HG03159 (cell line): ENCODE results near the gene CENPU.

Experiments
- ATAC-seq: cut with Tn5 transposase; IDR thresholded peaks from one replicate; pipeline ENCODE4 v1.9.1; 2021; ENCODE audit warnings: mild to moderate bottlenecking, moderate library complexity; ENCODE audit not compliant: unreplicated experiment

The CENPU gene

DNA sequence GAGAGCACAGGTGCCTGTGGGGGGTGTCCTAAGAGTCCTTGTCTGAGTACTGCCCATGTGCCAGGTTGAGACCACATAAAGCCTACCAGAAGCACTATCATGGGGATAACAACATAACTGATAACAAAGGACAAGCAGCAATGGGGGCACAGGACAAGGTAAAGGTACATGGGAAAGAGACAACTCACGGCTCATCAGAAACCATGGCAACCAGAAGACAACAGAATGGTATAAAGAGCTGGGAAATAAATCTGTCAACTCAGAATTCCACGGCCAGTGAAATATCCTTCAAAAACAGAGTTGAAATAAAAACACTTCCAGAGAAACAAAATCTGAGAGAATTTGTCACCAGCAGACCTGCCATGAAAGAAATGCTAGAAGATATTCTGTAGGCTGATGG, 20.0 kb downstream of the CENPU start:
- no peak for ATAC-seq

DNA sequence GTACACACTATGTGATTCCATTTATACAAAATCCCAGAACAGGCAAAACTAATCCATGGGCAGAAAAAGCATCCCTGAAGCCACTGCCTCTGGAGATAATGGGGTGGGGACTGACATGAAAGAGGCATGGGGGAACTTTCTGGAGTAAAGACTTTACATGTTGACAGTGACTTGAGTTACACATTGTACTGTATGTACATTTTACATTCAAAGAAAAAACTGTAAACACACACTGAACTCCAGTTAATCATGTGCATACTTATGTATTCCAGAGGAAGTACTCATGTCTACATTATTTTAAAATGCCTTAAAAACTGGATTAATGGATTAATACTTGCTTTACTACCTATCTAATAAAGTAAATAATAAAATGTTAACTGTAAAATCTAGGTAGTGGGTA, 21.6 kb downstream of the CENPU start:
- no peak for ATAC-seq

DNA sequence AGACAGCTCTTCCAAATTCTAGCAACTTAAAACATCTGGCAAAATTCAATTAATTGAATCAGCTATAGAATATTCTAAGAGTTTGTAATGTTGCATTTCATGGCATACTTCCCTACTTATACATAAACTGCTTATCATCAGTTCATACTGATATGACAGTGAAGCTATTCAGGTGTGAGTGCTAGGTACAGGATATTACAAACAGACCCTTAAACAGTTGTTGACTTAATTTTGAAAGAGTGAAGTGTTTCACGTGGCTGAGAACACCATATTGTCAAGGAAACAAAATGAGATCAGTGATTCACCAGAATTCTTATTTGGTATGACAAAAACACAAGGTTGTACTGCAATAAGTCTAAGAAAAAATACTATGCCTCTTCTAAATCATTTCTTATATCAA, 27.4 kb downstream of the CENPU start:
- ATAC-seq, result no peak

DNA sequence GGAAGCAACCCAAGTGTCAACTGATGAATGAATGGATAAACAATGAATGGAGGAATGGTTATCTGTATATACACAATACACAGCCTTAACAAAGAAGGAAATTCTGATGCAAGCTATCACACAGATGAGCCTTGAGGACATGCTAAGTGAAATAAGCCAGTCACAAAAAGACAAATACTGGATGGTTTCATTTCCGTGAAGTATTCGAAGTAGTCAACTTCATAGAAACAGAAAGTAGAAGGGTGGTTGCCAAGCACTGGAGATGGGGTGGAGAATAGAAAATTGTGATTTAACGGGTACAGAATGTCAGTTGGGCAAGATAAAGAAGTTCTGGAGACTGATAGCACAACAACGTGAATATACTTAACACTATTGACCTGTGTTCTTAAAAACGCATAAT, 28.2 kb downstream of the CENPU start:
- ATAC-seq, result no peak

DNA sequence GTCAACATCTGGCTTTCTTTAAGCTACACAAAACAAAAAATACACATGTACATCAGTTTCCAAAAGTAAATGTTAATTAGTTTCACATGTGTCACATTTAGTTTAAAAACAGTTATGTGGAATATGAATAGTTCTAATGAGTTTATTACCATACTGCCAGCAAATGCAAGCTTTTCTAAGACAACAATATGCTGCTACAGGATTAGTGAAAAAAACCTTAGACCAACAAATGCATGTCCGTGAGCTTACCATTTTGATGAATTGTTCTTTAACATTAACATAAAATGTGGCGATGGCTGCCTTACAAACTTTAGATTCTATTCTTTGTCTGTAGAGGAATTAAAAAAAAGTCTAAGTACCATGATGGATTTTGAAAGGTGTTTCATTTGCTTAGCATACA, 31.8 kb downstream of the CENPU start:
- ATAC-seq, result no peak

DNA sequence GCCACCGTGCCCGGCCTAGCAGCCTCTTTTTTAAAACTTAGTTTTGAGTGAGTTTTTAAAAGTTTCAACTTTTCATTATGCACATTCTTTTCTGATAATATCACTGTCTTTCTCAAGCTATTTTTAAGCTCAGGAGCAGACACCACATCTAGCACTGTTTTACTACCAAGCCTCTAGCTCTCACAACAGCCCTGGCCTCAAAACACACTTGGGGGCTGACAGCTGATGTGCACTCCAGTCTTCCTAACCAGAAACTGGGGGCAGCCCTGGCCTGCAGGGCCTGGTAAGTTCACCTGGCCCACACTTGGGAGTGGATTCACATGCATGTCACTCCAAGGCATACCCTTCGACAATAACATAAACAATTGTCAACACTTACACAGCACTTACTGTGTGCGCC, 34.0 kb downstream of the CENPU start:
- ATAC-seq, result no peak

DNA sequence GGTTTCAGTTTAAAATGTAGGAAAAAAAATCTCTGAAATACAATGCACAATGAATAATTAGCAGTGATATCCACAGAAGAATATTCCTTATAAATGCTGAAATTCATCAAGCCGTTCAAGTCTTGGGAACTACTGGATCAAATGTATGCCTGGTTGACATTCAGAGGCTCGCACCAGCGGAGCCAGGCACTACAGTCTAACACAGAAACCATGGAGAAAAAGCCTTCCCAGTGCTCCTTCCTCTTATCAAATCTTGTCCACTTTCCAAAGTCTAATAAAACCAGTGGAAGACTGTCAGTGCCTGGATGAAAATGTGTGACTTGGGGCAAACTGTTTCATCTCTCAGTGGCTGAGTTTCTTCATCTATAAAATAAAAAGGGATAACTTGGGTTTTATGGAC, 35.9 kb downstream of the CENPU start:
- ATAC-seq, result no peak

DNA sequence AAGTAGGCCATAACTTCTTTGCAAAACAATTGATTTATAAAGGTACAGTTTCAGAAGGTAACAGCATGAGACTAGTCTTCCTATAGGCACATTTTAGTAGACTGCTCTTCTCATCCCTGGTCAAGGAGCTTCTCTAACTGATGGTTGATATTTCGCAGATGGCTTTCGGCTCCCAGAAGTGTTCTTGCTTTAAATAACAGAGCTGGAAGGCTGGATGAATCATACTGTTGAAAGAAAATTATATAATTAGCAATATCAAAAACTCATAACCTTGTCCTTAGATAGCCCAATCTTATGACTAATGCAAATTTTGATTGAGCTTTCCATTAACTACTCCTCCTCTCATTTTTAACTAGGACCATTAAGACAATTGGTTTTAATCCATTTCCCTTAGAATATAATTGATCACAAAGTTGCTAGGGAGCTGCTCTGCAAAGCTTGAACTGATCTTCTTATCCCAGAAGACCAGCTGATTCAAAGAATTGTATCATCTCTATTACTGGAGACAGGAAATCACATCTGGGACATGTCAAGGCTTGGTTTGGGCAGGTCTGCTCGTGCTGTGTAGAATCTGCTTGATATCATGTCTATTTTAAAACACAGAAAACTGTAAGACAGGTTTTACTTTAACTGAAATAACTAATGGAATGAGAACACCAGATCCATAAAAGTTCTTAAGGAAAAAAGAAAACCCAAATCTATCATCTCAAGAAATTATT, 38.6 kb downstream of the CENPU start:
- ATAC-seq, result no peak

DNA sequence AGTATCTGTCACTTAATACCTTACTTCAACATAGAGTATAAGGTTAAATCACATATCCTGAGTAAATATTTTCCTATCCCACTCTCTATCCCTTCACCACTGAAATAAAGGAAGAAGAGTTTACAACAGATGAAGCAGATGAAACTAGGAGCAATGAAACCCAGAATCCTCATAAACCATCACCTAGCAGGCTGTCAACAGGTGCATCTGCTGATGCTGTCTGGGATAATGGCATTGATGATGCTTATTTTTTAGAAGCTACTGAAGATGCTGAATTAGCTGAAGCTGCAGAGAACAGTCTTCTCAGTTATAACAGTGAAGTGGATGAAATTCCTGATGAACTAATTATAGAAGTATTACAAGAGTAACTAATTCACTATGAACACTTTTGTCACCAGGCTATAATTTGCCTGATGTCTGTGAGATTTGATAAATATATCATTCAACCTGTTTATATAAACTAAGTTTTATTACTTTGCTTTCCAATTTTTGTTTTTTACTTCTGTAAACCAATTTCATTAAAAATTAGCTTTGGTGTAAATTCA, 39.4 kb downstream of the CENPU start:
- ATAC-seq, result no peak

DNA sequence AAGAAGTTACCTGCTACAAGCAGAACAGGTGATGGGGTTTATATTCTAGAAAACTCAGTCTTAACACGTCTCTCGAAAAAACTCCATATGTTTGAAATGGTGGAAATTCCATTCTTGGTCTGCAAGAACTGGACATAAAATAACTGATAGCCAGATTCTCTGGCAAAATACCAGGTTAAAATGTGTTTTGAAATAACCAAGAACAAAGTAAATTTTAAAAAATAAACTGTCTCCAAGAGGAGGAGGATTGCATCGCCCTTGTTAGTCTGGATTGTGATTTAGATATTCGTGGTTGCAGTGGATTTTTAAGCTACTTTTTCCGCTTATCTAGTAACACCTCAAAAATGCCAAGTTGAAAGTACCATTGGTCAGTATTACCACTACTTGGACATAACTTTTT, 40.8 kb downstream of the CENPU start:
- ATAC-seq, result no peak

DNA sequence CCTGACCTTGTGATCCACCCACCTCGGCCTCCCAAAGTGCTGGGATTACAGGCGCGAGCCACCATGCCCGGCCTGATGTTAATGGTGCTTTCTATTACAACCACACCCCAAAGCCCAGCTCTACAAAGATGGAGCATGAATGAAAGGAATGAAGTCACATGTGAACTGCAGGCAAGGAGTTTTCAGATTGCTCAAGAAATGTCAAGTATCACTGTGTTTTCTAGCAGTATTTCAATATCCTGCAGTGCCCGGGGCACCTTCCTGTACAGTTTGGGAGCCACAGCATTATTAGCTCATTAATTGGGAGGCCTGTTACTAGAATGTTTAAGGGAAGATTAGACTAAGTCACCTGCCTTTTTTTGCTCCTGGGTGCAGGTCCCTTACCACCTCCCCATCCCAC, 44.2 kb downstream of the CENPU start:
- no peak for ATAC-seq

DNA sequence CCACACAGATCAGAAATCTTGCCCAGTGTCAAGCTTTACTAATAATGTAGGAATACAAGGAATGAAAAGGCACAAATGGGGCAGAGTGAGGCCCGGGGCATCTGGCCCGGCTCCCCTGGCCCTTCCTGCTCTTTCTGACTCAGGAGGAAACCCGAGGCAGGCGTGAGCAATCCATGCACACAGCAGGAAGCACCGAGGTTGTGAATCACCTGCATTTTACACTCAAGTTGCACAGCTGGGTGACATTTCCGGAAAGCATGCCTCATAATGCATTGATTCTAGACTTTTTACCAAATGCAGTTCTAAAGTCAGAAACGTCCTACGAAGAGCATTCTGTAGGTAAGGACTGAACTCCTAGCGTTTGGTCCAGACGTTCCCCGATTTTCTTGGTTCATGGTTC, 45.4 kb downstream of the CENPU start:
- ATAC-seq, result no peak

DNA sequence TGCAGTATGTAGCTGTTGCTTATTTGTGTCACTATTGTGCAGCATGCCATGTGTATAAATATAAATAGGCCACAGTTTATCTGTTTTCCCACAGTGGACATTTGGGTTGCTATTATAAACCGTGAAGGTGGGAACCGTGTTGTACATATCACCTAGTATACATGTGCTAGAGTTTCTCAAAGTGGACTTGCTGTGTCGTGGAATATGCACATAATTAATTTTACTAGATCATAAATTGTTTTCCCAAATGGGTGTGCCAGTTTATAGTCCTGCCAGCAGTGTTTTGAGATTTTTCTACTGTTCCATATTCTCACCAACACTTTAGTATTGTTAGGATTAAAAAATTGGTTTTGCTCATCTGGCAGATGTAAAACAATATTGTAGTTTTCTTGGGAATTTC, 45.9 kb downstream of the CENPU start:
- no peak for ATAC-seq

DNA sequence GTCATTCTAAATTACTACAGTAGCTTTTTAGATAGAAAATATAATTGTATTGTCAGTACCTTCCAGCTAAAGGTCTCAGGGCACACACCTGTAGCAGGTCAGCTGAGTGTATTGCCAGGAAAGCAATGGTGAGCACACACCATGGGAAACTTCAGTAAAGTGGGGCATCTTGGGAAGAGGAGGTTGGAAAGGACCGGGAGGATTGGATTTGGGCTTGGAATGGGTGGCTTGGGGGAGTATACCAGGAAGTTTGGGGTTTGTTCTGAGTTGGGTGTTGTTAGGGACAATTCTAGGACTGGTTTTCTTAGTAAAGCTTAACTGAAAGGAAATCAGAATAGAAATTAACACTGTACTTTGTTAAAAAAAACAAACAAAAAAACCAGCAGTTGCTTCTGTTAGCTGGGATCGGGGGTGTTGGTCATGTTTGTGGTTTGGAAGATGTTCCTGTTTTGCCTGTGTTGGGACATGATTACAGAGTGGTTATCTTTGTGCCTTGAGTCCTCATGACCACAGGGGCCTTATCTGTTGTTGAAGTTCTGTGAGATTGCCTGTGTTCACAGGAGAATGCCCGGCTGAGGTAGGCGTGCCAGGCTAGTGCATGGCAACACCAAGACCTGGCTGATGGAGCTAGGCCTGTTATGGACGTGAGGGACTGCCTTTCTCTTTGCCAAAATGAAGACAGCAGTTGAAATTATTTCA, 49.3 kb downstream of the CENPU start:
- no peak for ATAC-seq

DNA sequence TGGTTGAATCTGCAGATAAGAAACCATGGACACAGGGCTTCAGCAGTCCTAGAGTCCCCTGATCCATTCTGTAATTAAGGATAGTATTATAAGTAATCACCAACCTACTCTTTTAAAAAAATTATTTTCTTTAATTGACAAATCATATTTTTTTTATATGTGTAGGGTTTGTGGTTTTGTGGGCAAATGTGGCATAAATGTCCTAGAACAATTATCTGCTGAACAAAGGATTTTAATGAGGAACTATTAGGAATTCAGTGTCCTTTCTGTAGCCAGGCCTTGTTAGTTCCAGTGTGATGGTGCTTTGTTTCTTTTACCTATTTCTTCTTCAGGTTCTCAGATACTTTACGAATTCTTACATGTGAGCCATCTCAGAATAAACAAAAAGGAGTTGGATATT, 52.0 kb downstream of the CENPU start:
- no peak for ATAC-seq

DNA sequence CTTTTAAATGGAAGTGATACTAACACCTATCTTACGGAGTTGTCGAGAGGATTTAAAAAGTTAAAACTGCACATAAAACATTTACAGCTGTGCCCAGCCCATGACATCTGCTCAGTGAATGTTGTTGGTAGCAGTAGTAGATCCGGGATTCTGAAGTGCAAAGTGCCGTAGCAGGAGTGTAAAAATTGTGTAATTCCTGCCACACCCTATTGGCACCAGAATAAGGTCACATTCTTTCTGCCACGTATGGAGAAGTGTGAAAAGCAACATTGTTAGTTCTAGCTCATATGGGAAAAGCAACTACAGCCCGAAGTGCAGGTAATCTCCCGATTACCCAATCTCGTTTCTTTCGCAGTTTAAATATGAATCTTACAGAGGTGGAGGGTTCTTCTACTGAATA, 53.2 kb downstream of the CENPU start:
- no peak for ATAC-seq

DNA sequence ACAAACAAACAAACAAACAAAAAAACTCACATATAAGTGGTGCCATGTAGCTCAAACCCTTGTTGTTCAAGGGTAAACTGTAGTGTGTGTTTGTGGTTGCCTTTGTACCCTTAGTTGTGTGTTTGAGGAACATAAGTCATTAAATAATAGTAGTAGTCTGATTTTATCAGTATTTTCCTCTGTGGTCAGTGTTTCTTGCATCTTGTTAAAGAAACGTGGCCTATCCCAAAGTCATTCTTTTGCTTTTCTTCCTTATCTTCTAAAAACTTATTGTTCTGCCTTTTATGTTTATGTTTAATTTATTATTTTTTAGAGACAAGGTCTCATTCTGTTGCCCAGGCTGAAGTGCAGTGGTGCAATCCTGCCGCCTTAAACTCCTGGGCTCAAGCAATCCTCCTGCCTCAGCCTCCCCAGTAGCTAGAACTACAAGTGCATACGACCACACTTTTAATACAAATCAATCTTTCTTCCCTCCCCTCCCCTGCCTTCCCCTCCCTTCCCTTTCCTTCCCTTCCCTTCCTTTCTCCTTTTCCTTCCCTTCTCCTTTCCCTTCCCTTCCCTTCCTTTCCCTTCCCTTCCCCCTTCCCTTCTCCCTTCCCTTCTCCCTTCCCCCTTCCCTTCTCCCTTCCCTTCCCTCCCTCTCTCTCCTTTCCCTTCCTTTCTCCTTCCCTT, 57.9 kb downstream of the CENPU start:
- no peak for ATAC-seq

DNA sequence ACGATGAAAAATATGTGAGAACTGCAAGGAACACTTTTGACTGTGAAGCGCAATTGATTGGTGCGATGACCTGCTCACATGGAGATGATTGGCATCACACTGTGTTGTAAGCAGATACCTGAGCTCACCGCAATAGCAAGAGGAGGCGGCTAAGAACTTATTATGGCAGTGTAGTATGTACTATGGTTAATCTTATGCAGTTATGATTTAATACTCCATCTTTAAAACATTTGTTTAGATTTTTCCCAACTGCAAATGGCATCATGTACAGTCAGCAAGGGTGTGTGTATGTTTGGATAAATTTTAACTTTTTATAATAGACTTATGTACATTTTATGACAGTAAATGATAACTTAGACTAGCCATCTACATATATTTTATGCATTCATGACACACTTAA, 58.9 kb downstream of the CENPU start:
- no peak for ATAC-seq

DNA sequence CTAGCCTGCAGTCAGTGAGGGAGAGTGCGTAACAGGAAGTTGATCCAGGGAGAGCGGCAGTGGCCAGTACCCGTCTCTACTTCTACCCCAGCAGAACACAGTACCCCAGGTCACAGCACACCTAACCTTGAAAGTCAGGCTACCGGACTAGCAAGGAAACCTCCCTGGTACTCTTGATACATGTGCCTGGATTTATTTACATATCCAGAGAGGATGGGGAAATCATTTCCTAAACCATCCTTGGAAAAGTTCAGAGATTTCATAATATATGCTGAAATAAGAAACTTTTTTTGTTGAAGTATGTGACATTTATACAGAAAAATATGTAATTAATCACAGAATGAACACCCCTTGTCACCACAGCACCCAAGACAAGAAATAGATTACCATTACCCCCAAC, 59.9 kb downstream of the CENPU start:
- ATAC-seq, result no peak

DNA sequence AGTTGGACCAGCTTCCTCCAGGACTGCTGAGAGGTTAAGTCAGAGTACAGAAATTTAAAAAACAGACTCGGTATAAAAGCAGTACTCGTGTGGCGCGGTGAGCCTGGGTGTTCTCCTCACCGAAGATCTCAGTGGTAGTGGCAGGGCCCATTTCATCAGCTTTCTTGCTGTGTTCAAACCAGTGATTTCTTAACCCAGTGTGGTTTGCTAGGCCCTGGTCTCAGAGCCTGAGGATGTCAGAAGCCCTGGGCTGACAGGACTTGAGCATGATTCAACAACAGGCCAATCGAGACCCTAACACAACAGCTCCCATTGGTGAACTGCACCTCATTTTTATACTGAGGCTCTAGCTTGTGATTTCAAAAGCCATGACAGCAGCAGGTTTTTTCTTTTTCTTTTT, 61.2 kb downstream of the CENPU start:
- no peak for ATAC-seq

DNA sequence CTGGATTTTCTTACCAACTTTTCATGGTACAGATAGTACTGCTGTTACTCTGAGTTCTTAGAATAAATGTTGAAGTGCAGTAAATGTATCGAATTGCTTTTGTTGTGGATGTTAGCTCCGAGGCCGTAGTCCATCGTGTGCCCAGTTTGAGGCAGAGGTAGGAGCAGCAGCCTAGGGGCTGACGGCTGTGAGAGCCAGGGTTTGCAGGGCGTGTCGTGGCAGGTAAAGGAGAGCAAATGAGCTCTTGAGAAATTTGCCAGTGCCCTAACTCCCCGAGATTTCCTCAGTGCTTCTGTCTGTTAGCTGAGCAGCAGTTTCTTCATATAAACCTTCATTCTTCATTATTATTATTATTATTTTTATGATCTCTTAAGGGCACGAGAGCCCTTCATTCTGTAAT, 62.8 kb downstream of the CENPU start:
- ATAC-seq, result no peak

DNA sequence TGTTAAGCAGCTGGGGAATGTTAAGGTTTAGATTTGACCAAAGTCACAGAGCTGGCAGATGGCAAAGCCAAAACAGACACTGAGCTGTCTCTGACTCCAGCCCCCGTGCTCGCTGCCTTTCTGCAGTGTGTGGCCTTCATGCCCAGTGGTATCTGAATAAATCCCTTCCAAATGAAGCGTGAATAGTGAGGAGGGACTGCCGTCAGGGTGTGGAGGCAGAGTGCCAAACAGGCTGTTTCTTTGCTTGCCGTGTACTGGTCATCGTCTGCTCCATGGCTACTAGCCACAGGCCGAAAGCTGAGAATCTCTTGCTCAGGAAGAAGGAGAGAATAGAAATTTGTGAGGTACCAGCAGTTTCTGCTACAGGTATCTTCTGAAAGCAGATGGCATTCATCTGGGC, 64.6 kb downstream of the CENPU start:
- no peak for ATAC-seq
